ENCODE measurements around the gene TUBB1. TPM values are rescaled to one million over a fixed set of nuclear protein-coding genes. Genes with fewer than 3 reads are reported as not detected.

TUBB1 gene
- total and polyA plus RNA-seq, 4 donors = 0.64 to 6.8 (median 3.7) TPM

- DNase-seq = no peak
- H3K27me3 ChIP-seq (ENCODE audit: control insufficient read depth in 3 of 3, insufficient read depth in 3 of 3, low read length in 2 of 3) = peaks cover 0 to 14% (median 8%) of the 10 kb centered on the region in 3 donors
- H3K4me3 ChIP-seq = no peak overlapping the region
- no peak for ATAC-seq (ENCODE audit: insufficient read depth, low FRiP score)
- H3K9me3 ChIP-seq (ENCODE audit: control insufficient read depth in 4 of 4, insufficient read depth in 3 of 4, low read length in 3 of 4) = no peaks in the 10 kb centered on the region
- H3K36me3 ChIP-seq (ENCODE audit: control insufficient read depth in 4 of 4, insufficient read depth in 4 of 4, low read length in 4 of 4) = no peaks in the 10 kb centered on the region
- H3K9ac ChIP-seq (ENCODE audit: insufficient read depth in 1 of 2, low read length in 2 of 2) = no peak overlapping the region
- no peak for TF ChIP-seq CTCF (IDR thresholded peaks at IDR 0.05; ENCODE audit: control extremely low read depth, extremely low read depth)
- peaks cover 0 to 2% (median 0%) of the 10 kb centered on the region in 5 donors for H3K4me1 ChIP-seq (ENCODE audit: control insufficient read depth in 5 of 5, insufficient read depth in 5 of 5, low read length in 5 of 5)
- H3K27ac ChIP-seq (ENCODE audit: low read depth in 1 of 2, low read length in 1 of 2) = no peak overlapping the region
- WGBS, 2 donors = 41 to 65% methylated on average over 4 of the region's 4 CpGs
Observed at GRCh38 chr20:59064214-59064722, 45.0 kb downstream of the TUBB1 start.

- no peak for DNase-seq
- Histone ChIP-seq H3K36me3 (ENCODE audit: control insufficient read depth in 4 of 4, insufficient read depth in 4 of 4, low read length in 4 of 4) (no peaks in the 10 kb centered on the region), H3K4me1 (ENCODE audit: control insufficient read depth in 5 of 5, insufficient read depth in 5 of 5, low read length in 5 of 5) (peaks cover 0 to 2% (median 0%) of the 10 kb centered on the region in 5 donors), H3K27me3 (ENCODE audit: control insufficient read depth in 3 of 3, insufficient read depth in 3 of 3, low read length in 2 of 3) (peaks cover 0 to 9% (median 5%) of the 10 kb centered on the region in 3 donors), H3K9ac (ENCODE audit: insufficient read depth in 1 of 2, low read length in 2 of 2) (no peak overlapping the region), H3K4me3 (no peak overlapping the region), H3K9me3 (ENCODE audit: control insufficient read depth in 4 of 4, insufficient read depth in 3 of 4, low read length in 3 of 4) (no peaks in the 10 kb centered on the region), H3K27ac (ENCODE audit: low read depth in 1 of 2, low read length in 1 of 2) (no peak overlapping the region)
- ATAC-seq (ENCODE audit: insufficient read depth, low FRiP score) = no peak
- no peak for TF ChIP-seq CTCF (IDR thresholded peaks at IDR 0.05; ENCODE audit: control extremely low read depth, extremely low read depth)
- WGBS, 2 donors = 80 to 93% methylated on average over 4 of the region's 4 CpGs
Observed at GRCh38 chr20:59068534-59068933, 49.3 kb downstream of the TUBB1 start.

- no peak overlapping the region for H3K9ac ChIP-seq (ENCODE audit: insufficient read depth in 1 of 2, low read length in 2 of 2)
- no peak overlapping the region for H3K4me3 ChIP-seq
- TF ChIP-seq CTCF (IDR thresholded peaks at IDR 0.05; ENCODE audit: control extremely low read depth, extremely low read depth) = no peak
- H3K36me3 ChIP-seq (ENCODE audit: control insufficient read depth in 4 of 4, insufficient read depth in 4 of 4, low read length in 4 of 4) = no peaks in the 10 kb centered on the region
- peaks cover 0 to 2% (median 0%) of the 10 kb centered on the region in 5 donors for H3K4me1 ChIP-seq (ENCODE audit: control insufficient read depth in 5 of 5, insufficient read depth in 5 of 5, low read length in 5 of 5)
- peaks cover 0 to 11% (median 2%) of the 10 kb centered on the region in 3 donors for H3K27me3 ChIP-seq (ENCODE audit: control insufficient read depth in 3 of 3, insufficient read depth in 3 of 3, low read length in 2 of 3)
- H3K27ac ChIP-seq (ENCODE audit: low read depth in 1 of 2, low read length in 1 of 2) = no peak overlapping the region
- no peaks in the 10 kb centered on the region for H3K9me3 ChIP-seq (ENCODE audit: control insufficient read depth in 4 of 4, insufficient read depth in 3 of 4, low read length in 3 of 4)
- DNase-seq (no peak), ATAC-seq (ENCODE audit: insufficient read depth, low FRiP score) (no peak)
- WGBS, 2 donors = 27 to 70% methylated on average over 2 of the region's 2 CpGs
Observed at GRCh38 chr20:59069026-59069425, 49.8 kb downstream of the TUBB1 start.

GRCh38 chr20:59071216-59071615 is 52.0 kb downstream of the TUBB1 start:
- DNase-seq (no peak), ATAC-seq (ENCODE audit: insufficient read depth, low FRiP score) (no peak)
- Histone ChIP-seq H3K9me3 (ENCODE audit: control insufficient read depth in 4 of 4, insufficient read depth in 3 of 4, low read length in 3 of 4) (peaks cover 0 to 2% (median 0%) of the 10 kb centered on the region in 4 donors), H3K27ac (ENCODE audit: low read depth in 1 of 2, low read length in 1 of 2) (no peak overlapping the region), H3K4me3 (no peak overlapping the region), H3K27me3 (ENCODE audit: control insufficient read depth in 3 of 3, insufficient read depth in 3 of 3, low read length in 2 of 3) (peaks cover 0 to 19% (median 15%) of the 10 kb centered on the region in 3 donors), H3K4me1 (ENCODE audit: control insufficient read depth in 5 of 5, insufficient read depth in 5 of 5, low read length in 5 of 5) (peaks cover 0 to 2% (median 0%) of the 10 kb centered on the region in 5 donors), H3K9ac (ENCODE audit: insufficient read depth in 1 of 2, low read length in 2 of 2) (no peak overlapping the region), H3K36me3 (ENCODE audit: control insufficient read depth in 4 of 4, insufficient read depth in 4 of 4, low read length in 4 of 4) (no peaks in the 10 kb centered on the region)
- TF ChIP-seq CTCF (IDR thresholded peaks at IDR 0.05; ENCODE audit: control extremely low read depth, extremely low read depth) = no peak
- 88 to 94% methylated on average over 1 of the region's 1 CpG for WGBS, 2 donors
